GM19193 (cell line): ENCODE measurements around the gene ORM2.

Experiments
- POLR2A ChIP-seq: IDR thresholded peaks from 4 replicates; pipeline ENCODE4 v1.6.1; 2011; ENCODE audit not compliant: insufficient read depth, insufficient read length; ENCODE audit errors: extremely low read depth

The ORM2 gene

GRCh38 chr9:114289106-114289505 lies 40.6 kb upstream of the ORM2 start:
- no peak for TF ChIP-seq POLR2A

- no peak for TF ChIP-seq POLR2A
Measured at GRCh38 chr9:114289571-114290481, 39.8 kb upstream of the ORM2 start.

- TF ChIP-seq POLR2A = no peak
Measured at GRCh38 chr9:114290561-114290986, 39.1 kb upstream of the ORM2 start.

- no peak for TF ChIP-seq POLR2A
Measured at GRCh38 chr9:114291064-114291474, 38.6 kb upstream of the ORM2 start.

GRCh38 chr9:114291886-114292590 lies 37.6 kb upstream of the ORM2 start:
- TF ChIP-seq POLR2A = no peak

GRCh38 chr9:114294664-114295063 lies 35.0 kb upstream of the ORM2 start:
- no peak for TF ChIP-seq POLR2A

- TF ChIP-seq POLR2A = no peak
Measured at GRCh38 chr9:114296338-114296737, 33.3 kb upstream of the ORM2 start.

GRCh38 chr9:114299286-114300152 lies 30.1 kb upstream of the ORM2 start:
- no peak for TF ChIP-seq POLR2A

GRCh38 chr9:114300153-114300845 lies 29.4 kb upstream of the ORM2 start:
- TF ChIP-seq POLR2A = no peak

- TF ChIP-seq POLR2A = no peak
Measured at GRCh38 chr9:114300846-114301797, 28.5 kb upstream of the ORM2 start.

- no peak for TF ChIP-seq POLR2A
Measured at GRCh38 chr9:114301798-114302565, 27.7 kb upstream of the ORM2 start.

- no peak for TF ChIP-seq POLR2A
Measured at GRCh38 chr9:114302727-114303126, 26.9 kb upstream of the ORM2 start.

- TF ChIP-seq POLR2A = no peak
Measured at GRCh38 chr9:114303571-114303970, 26.1 kb upstream of the ORM2 start.
